ENCODE data around the gene PRAMEF27.
"Not testable (repeated sequence)": the region's sequence is repeated elsewhere in the genome, so short reads cannot be mapped to it uniquely, and the experiment has no call there.

PRAMEF27 gene

DNA sequence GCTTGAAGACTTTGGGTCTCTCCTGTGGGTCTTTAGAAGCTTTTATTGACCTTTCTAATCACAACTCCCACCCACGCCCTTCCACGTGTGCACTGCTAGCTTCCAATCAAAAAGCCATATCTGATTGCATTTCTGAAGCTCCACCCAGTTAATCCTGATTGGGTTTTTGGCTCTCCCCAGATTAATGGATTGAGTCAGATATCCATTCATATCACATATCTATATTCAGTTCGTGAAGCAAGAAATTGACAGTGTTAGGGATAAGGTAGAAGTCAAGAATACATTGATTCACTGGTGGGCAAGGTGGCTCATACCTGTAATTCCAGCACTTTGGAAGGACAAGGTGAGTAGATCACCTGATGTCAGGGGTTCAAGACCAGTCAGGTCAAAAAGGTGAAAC, at the start of gene PRAMEF27:
PRAMEF27 (minus strand) TSS at position 101 of the 400 bp plus-strand sequence. CDS start 2,916 bp downstream, outside the sequence.
- not testable (repeated sequence) for H3K27me3 ChIP-seq (ENCODE audit: control insufficient read depth, insufficient read depth, low read length); H3K9me3 ChIP-seq (ENCODE audit: control insufficient read depth, insufficient read depth, low read length); H3K4me3 ChIP-seq (ENCODE audit: low read depth, low read length); H3K36me3 ChIP-seq (ENCODE audit: control insufficient read depth, insufficient read depth, low read length); H3K27ac ChIP-seq (ENCODE audit: low read depth, low read length); H3K4me1 ChIP-seq (ENCODE audit: control insufficient read depth, insufficient read depth, low read length); H3K9ac ChIP-seq (ENCODE audit: low read depth, low read length)

DNA sequence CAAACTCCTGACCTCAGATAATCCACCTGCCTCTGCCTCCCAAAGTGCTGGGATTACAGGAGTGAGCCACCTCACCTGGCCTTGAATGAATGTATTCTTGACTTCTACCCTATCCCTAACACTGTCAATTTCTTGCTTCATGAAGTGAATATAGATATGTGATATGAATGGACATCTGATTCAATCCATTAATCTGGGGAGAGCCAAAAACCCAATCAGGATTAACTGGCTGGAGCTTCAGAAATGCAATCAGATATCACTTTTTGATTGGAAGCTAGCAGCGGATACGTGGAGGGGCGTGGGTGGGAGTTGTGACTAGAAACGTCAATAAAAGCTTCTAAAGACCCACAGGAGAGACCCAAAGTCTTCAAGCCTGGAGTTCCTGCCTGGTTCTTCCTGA, 14.1 kb upstream of the PRAMEF27 start, which contains the start of gene PRAMEF25:
PRAMEF25 (plus strand) TSS at position 301 of the 400 bp plus-strand sequence. CDS start 2,920 bp downstream, outside the sequence.
- not testable (repeated sequence) for H3K9ac ChIP-seq (ENCODE audit: low read depth, low read length); H3K9me3 ChIP-seq (ENCODE audit: control insufficient read depth, insufficient read depth, low read length); H3K27ac ChIP-seq (ENCODE audit: low read depth, low read length); H3K4me1 ChIP-seq (ENCODE audit: control insufficient read depth, insufficient read depth, low read length); H3K36me3 ChIP-seq (ENCODE audit: control insufficient read depth, insufficient read depth, low read length); H3K4me3 ChIP-seq (ENCODE audit: low read depth, low read length); H3K27me3 ChIP-seq (ENCODE audit: control insufficient read depth, insufficient read depth, low read length)

- H3K27ac ChIP-seq (ENCODE audit: low read depth, low read length); H3K4me1 ChIP-seq (ENCODE audit: control insufficient read depth, insufficient read depth, low read length); H3K36me3 ChIP-seq (ENCODE audit: control insufficient read depth, insufficient read depth, low read length); H3K27me3 ChIP-seq (ENCODE audit: control insufficient read depth, insufficient read depth, low read length); H3K9me3 ChIP-seq (ENCODE audit: control insufficient read depth, insufficient read depth, low read length); H3K4me3 ChIP-seq (ENCODE audit: low read depth, low read length); H3K9ac ChIP-seq (ENCODE audit: low read depth, low read length): not testable (repeated sequence)
These were observed 36.5 kb downstream of the PRAMEF27 start for GRCh38 chr1:13019846-13020245.

- not testable (repeated sequence) for H3K4me1 ChIP-seq (ENCODE audit: control insufficient read depth, insufficient read depth, low read length); H3K9ac ChIP-seq (ENCODE audit: low read depth, low read length); H3K9me3 ChIP-seq (ENCODE audit: control insufficient read depth, insufficient read depth, low read length); H3K27me3 ChIP-seq (ENCODE audit: control insufficient read depth, insufficient read depth, low read length); H3K36me3 ChIP-seq (ENCODE audit: control insufficient read depth, insufficient read depth, low read length); H3K4me3 ChIP-seq (ENCODE audit: low read depth, low read length); H3K27ac ChIP-seq (ENCODE audit: low read depth, low read length)
These were observed 44.4 kb downstream of the PRAMEF27 start for GRCh38 chr1:13011932-13012331.

GRCh38 chr1:13009348-13009747, 47.0 kb downstream of the PRAMEF27 start:
- not testable (repeated sequence) for H3K27me3 ChIP-seq (ENCODE audit: control insufficient read depth, insufficient read depth, low read length); H3K9ac ChIP-seq (ENCODE audit: low read depth, low read length); H3K36me3 ChIP-seq (ENCODE audit: control insufficient read depth, insufficient read depth, low read length); H3K4me3 ChIP-seq (ENCODE audit: low read depth, low read length); H3K27ac ChIP-seq (ENCODE audit: low read depth, low read length); H3K4me1 ChIP-seq (ENCODE audit: control insufficient read depth, insufficient read depth, low read length); H3K9me3 ChIP-seq (ENCODE audit: control insufficient read depth, insufficient read depth, low read length)

GRCh38 chr1:13005732-13006131, 50.6 kb downstream of the PRAMEF27 start:
- H3K9ac ChIP-seq (ENCODE audit: low read depth, low read length); H3K4me3 ChIP-seq (ENCODE audit: low read depth, low read length); H3K9me3 ChIP-seq (ENCODE audit: control insufficient read depth, insufficient read depth, low read length); H3K27ac ChIP-seq (ENCODE audit: low read depth, low read length); H3K27me3 ChIP-seq (ENCODE audit: control insufficient read depth, insufficient read depth, low read length); H3K4me1 ChIP-seq (ENCODE audit: control insufficient read depth, insufficient read depth, low read length); H3K36me3 ChIP-seq (ENCODE audit: control insufficient read depth, insufficient read depth, low read length): not testable (repeated sequence)
